Breast epithelium (tissue), 4 donors: ENCODE measurements around the gene CEP131. TPM values are rescaled to one million over a fixed set of nuclear protein-coding genes. Genes with fewer than 3 reads are reported as not detected.

Source experiments
- DNase-seq, 2 donors: peaks; one replicate each; pipeline ENCODE4 v3.0.0-alpha.2; 2019; ENCODE audit warnings: low spot score in 2 of 2
- H3K27ac ChIP-seq, 2 donors: fragments of 200-600 bp; sonication (generic) in 1 of 2; one replicate each; pipeline ENCODE4 v1.5.1; 2016 to 2019; ENCODE audit warnings: mild to moderate bottlenecking in 1 of 2
- H3K27me3 ChIP-seq, 2 donors: fragments of 200-600 bp; sonication (generic) in 1 of 2; one replicate each; pipeline versions ENCODE4 v1.5.1 to v1.6.0; 2017 to 2019; ENCODE audit warnings: control low read depth in 1 of 2, mild to moderate bottlenecking in 1 of 2
- H3K36me3 ChIP-seq: fragments of 200-600 bp; one replicate; pipeline ENCODE4 v1.5.1; 2019
- H3K4me1 ChIP-seq, 2 donors: fragments of 200-600 bp; sonication (generic); one replicate each; pipeline ENCODE4 v1.5.1; 2016 to 2019; ENCODE audit warnings: control low read depth in 1 of 2
- H3K4me3 ChIP-seq, 3 donors: fragments of 200-600 bp; sonication (generic); 1 replicate in 2 of 3; 2 replicates in 1 of 3; pipeline ENCODE4 v1.5.1; 2016 to 2019; ENCODE audit warnings: mild to moderate bottlenecking in 3 of 3, moderate library complexity in 2 of 3
- H3K9me3 ChIP-seq, 2 donors: fragments of 200-600 bp; sonication (generic) in 1 of 2; one replicate each; pipeline ENCODE4 v1.5.1; 2016 to 2019; ENCODE audit warnings: control low read depth in 1 of 2
- CTCF ChIP-seq, 3 donors: fragments of 450-650 bp; IDR thresholded peaks; one replicate each; pipeline ENCODE4 v1.5.1; 2016 to 2017; ENCODE audit warnings: antibody characterized with exemption in 3 of 3, mild to moderate bottlenecking in 3 of 3, moderate library complexity in 3 of 3
- POLR2A ChIP-seq: fragments of 450-650 bp; IDR thresholded peaks from one replicate; pipeline ENCODE4 v1.6.1; 2016; ENCODE audit warnings: antibody characterized with exemption, mild to moderate bottlenecking, moderate library complexity
- POLR2AphosphoS5 ChIP-seq, 3 donors: sonication (generic); formaldehyde crosslinking; IDR thresholded peaks; one replicate each; pipeline ENCODE4 v1.6.1; 2017; ENCODE audit warnings: antibody characterized with exemption in 3 of 3
- intact Hi-C: fragments of 100-400 bp; cut with DNase I; formaldehyde crosslinking; loops from one replicate; pipeline ENCODE4 v1.15.1; 2023; ENCODE audit warnings: low total_unique reads
- total RNA-seq, 3 donors: library from RNA; depleted of rRNA; stranded (reverse); fragments of >200 nt; gene quantifications; one replicate each; pipeline ENCODE4 v1.1.0, GENCODE V29; 2016

Gene CEP131
- total RNA-seq, 3 donors from 2014 or later, result 6.9 to 12.8 (median 9.7) TPM

GRCh38 chr17:81180836-81181810 lies 41.6 kb downstream of the CEP131 start:
- Histone ChIP-seq H3K36me3 (no peaks in the 10 kb centered on the region), H3K27ac (no peak overlapping the region), H3K4me1 (no peaks in the 10 kb centered on the region), H3K9me3 (peaks cover 0 to 3% of the 10 kb centered on the region in 2 donors), H3K4me3 (no peak overlapping the region), H3K27me3 (peaks cover 0 to 9% of the 10 kb centered on the region in 2 donors)
- TF ChIP-seq POLR2AphosphoS5 (IDR thresholded peaks at IDR 0.05) (no peak), POLR2A (no peak), CTCF (IDR thresholded peaks at IDR 0.05) (no peak)
- no peak for DNase-seq
- intact Hi-C loops, result loop anchor here (5.0 kb wide), 1 partner anchor 1969 kb away; no protein-coding TSS in a partner anchor

DNA sequence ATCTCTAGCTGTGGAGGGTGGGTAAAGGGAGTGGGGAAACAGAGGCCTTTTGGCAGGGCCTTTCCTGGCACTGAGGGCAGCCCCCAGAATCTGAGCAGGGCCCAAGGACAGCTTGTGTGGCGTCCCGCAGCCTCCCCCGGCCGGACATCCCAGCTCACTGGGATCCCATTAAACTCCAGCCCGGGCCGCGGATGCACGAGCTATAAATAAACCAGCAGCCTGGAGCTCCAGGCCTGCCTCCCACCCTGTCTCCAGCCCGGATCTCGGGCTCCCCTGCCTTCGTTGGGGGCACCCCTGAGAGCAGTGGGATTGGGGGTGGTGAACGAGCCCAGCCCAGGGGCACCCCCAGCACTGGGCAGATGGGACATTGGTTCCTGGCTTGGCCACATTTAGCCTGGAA lies 42.9 kb downstream of the CEP131 start:
- no peak for TF ChIP-seq POLR2A
- TF ChIP-seq POLR2AphosphoS5 (IDR thresholded peaks at IDR 0.05), result no peak
- intact Hi-C loops, result loop anchor here (5.0 kb wide), 1 partner anchor 1968 kb away; no protein-coding TSS in a partner anchor
- Histone ChIP-seq H3K27ac (no peak overlapping the region), H3K27me3 (peaks cover 0 to 9% of the 10 kb centered on the region in 2 donors), H3K36me3 (no peaks in the 10 kb centered on the region), H3K4me3 (no peak overlapping the region), H3K4me1 (no peaks in the 10 kb centered on the region), H3K9me3 (peaks cover 0 to 3% of the 10 kb centered on the region in 2 donors)
- no peak for DNase-seq

- Histone ChIP-seq H3K27me3 (peaks cover 0 to 9% of the 10 kb centered on the region in 2 donors), H3K36me3 (no peaks in the 10 kb centered on the region), H3K4me1 (no peaks in the 10 kb centered on the region), H3K4me3 (no peak overlapping the region), H3K9me3 (peaks cover 0 to 3% of the 10 kb centered on the region in 2 donors), H3K27ac (no peak overlapping the region)
- intact Hi-C loops, result no loop called here
- DNase-seq, result no peak
- TF ChIP-seq CTCF (IDR thresholded peaks at IDR 0.05) (no peak), POLR2AphosphoS5 (IDR thresholded peaks at IDR 0.05) (no peak), POLR2A (no peak)
Observed at GRCh38 chr17:81179220-81179619, 43.5 kb downstream of the CEP131 start.

DNA sequence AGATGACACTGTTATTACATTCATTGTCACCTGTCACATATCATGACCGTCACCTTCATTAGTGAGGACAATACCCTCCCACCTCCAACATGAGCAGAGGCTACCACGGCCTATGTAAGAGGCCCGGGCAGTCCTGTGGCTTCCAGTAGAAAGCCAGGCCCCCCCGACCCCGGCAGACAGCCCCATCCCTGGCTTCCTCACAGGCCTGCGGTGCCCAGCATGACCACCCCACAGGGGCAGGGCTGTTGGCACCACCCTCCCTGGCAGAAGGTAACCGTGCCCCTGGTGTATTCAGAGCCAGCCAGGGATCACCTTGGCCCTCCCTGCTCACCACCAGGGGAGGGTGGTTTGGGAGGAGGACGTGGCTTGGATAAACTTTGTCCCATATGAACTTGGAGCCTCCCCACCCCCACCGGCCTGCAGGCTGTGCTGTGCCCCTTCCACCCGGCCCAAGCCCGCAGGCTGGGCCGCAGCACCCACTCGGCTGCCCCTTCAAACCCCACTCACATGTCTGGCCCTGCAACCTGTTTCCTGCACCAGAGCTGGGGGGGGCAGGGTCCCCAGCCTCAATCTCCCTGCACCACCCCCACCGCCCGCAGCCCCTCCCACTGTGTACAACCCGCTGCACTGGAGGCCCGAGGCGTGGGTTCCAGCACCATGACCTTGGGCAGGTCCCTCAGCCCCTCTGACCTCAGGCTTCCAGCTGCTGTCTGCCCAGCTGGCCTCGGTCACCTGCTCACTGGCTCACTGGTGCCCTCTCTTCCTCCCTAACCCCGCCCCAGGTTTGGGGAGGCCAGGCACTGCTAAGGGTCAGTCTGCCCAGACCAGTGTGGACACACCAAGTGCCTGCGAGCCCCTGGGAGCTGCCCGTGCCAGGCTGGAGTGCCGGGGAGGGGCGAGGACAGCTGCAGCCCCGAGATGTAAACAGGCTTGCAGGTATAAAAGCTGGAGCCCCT lies 44.4 kb downstream of the CEP131 start:
- Histone ChIP-seq H3K4me1 (no peaks in the 10 kb centered on the region), H3K27me3 (peaks cover 0 to 4% of the 10 kb centered on the region in 2 donors), H3K4me3 (no peak overlapping the region), H3K27ac (no peak overlapping the region), H3K36me3 (no peaks in the 10 kb centered on the region), H3K9me3 (no peaks in the 10 kb centered on the region)
- no peak for DNase-seq
- intact Hi-C loops, result no loop called here
- TF ChIP-seq POLR2AphosphoS5 (IDR thresholded peaks at IDR 0.05) (no peak), CTCF (IDR thresholded peaks at IDR 0.05) (no peak)

DNA sequence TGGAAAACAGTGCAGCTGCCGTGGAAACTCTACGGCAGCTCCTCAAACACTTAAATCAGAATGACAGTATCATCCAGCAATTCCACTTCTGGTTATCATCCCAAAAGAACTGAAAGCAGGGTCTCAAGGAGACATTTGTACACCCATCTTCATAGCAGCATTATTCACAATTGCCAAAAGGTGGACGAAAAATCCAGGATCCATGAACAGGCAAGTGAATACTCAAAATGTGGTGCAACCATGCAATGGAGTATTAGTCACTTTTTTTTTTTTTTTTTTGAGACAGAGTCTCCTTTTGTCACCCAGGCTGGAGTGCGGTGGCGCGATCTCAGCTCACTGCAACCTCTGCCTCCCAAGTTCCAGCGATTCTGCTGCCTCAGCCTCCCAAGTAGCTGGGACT lies 46.1 kb downstream of the CEP131 start:
- Histone ChIP-seq H3K4me1 (no peaks in the 10 kb centered on the region), H3K4me3 (no peak overlapping the region), H3K27me3 (no peaks in the 10 kb centered on the region), H3K36me3 (no peaks in the 10 kb centered on the region), H3K9me3 (no peaks in the 10 kb centered on the region), H3K27ac (no peak overlapping the region)
- intact Hi-C loops, result no loop called here
- DNase-seq, result no peak
- TF ChIP-seq POLR2AphosphoS5 (IDR thresholded peaks at IDR 0.05) (no peak), CTCF (IDR thresholded peaks at IDR 0.05) (no peak), POLR2A (no peak)
